Smooth muscle cell (in vitro differentiated cells): Measurements from ENCODE around the gene HLCS. TPM values are rescaled to one million over a fixed set of nuclear protein-coding genes. Genes with fewer than 3 reads are reported as not detected.

Experiments used
- DNase-seq: peaks from one replicate; lab custom pipeline; 2025; ENCODE audit not compliant: unreplicated experiment; lab: John Stamatoyannopoulos, UW
- H2AFZ ChIP-seq: fragments of 200-600 bp; sonication (generic); 2 replicates; pipeline ENCODE4 v1.6.0; 2016; ENCODE audit warnings: antibody characterized with exemption, low read depth, mild to moderate bottlenecking
- H3F3A ChIP-seq: fragments of 200-600 bp; sonication (generic); 2 replicates; pipeline ENCODE4 v1.6.0; 2017; ENCODE audit warnings: antibody characterized with exemption, low read depth
- H3K27ac ChIP-seq: fragments of 200-600 bp; sonication (generic); 2 replicates; pipeline ENCODE4 v1.5.1; 2016; ENCODE audit warnings: low read depth, mild to moderate bottlenecking
- H3K27me3 ChIP-seq: fragments of 200-600 bp; sonication (generic); 2 replicates; pipeline ENCODE4 v1.6.1; 2016; ENCODE audit warnings: low read depth, mild to moderate bottlenecking
- H3K36me3 ChIP-seq: fragments of 200-600 bp; sonication (generic); 2 replicates; pipeline ENCODE4 v1.5.1; 2016; ENCODE audit warnings: low read depth
- H3K4me1 ChIP-seq: fragments of 200-600 bp; sonication (generic); 2 replicates; pipeline ENCODE4 v1.5.1; 2016; ENCODE audit warnings: low read depth
- H3K4me2 ChIP-seq: fragments of 200-600 bp; sonication (generic); 2 replicates; pipeline ENCODE4 v1.6.0; 2016; ENCODE audit warnings: mild to moderate bottlenecking
- H3K4me3 ChIP-seq: fragments of 200-600 bp; sonication (generic); 2 replicates; pipeline ENCODE4 v1.5.1; 2016; ENCODE audit warnings: mild to moderate bottlenecking
- H3K79me2 ChIP-seq: fragments of 200-600 bp; sonication (generic); 2 replicates; pipeline ENCODE4 v1.6.0; 2016; ENCODE audit warnings: low read depth, mild to moderate bottlenecking
- H3K9ac ChIP-seq: fragments of 200-600 bp; sonication (generic); 2 replicates; pipeline ENCODE4 v1.6.0; 2016; ENCODE audit warnings: low read depth
- H3K9me3 ChIP-seq: fragments of 200-600 bp; sonication (generic); replicated peaks from 2 replicates; pipeline ENCODE4 v1.5.1; 2016; ENCODE audit warnings: low read depth
- H4K20me1 ChIP-seq: fragments of 200-600 bp; sonication (generic); 2 replicates; pipeline ENCODE4 v1.6.0; 2016; ENCODE audit warnings: low read depth
- CTCF ChIP-seq: fragments of 200-600 bp; sonication (generic); IDR thresholded peaks from 2 replicates; pipeline ENCODE4 v1.5.1; 2017; ENCODE audit warnings: borderline replicate concordance, mild to moderate bottlenecking, antibody characterized with exemption; ENCODE audit not compliant: insufficient read depth, poor library complexity, severe bottlenecking
- WGBS: methylation state at CpG from one replicate; pipeline ENCODE4 v1.1.7; 2016; ENCODE audit warnings: low lambda C conversion rate; 5-methylcytosine and 5-hydroxymethylcytosine counted together
- polyA plus RNA-seq: library from polyadenylated mRNA; unstranded; fragments of >200 nt; fragmentation: Nextera tagmentation; extraction: Ambion mirVana; gene quantifications from 2 replicates; pipeline ENCODE4 v1.2.1, GENCODE V29; 2016
- total RNA-seq: library from RNA; depleted of rRNA; stranded (reverse); fragments of >200 nt; gene quantifications from 2 replicates; pipeline ENCODE4 v1.2.3, GENCODE V29; 2014

HLCS gene
- total and polyA plus RNA-seq, 2 experiments from 2014 or later, result 7.5 to 20.6 TPM

- no peaks in the 10 kb centered on the region for H3K9me3 ChIP-seq
- H3K4me2 ChIP-seq, result no peak overlapping the region
- H2AFZ ChIP-seq, result no peak overlapping the region
- H3F3A ChIP-seq, result no peaks in the 10 kb centered on the region
- no peak for DNase-seq
- no peak overlapping the region for H3K4me3 ChIP-seq
- H3K36me3 ChIP-seq, result no peaks in the 10 kb centered on the region
- no peak overlapping the region for H3K27ac ChIP-seq
- no peak overlapping the region for H3K9ac ChIP-seq
- 97% methylated on average over 2 of the region's 2 CpGs for WGBS
- no peaks in the 10 kb centered on the region for H4K20me1 ChIP-seq
- no peaks in the 10 kb centered on the region for H3K27me3 ChIP-seq
- H3K79me2 ChIP-seq, result no peaks in the 10 kb centered on the region
- no peak for TF ChIP-seq CTCF
- peaks cover 3% of the 10 kb centered on the region for H3K4me1 ChIP-seq
Measured at GRCh38 chr21:36796070-36796469, 170.4 kb downstream of the HLCS start.

GRCh38 chr21:36792505-36792967 lies 173.9 kb downstream of the HLCS start:
- no peak overlapping the region for H3K27ac ChIP-seq
- H4K20me1 ChIP-seq, result no peaks in the 10 kb centered on the region
- H3K9me3 ChIP-seq, result no peaks in the 10 kb centered on the region
- no peaks in the 10 kb centered on the region for H3K79me2 ChIP-seq
- H3F3A ChIP-seq, result no peaks in the 10 kb centered on the region
- no peak for TF ChIP-seq CTCF
- H2AFZ ChIP-seq, result no peak overlapping the region
- H3K9ac ChIP-seq, result no peak overlapping the region
- no peaks in the 10 kb centered on the region for H3K36me3 ChIP-seq
- peaks cover 3% of the 10 kb centered on the region for H3K4me1 ChIP-seq
- no peak overlapping the region for H3K4me2 ChIP-seq
- 66% methylated on average over 6 of the region's 6 CpGs for WGBS
- DNase-seq, result no peak
- no peaks in the 10 kb centered on the region for H3K27me3 ChIP-seq
- no peak overlapping the region for H3K4me3 ChIP-seq

- WGBS, result 87% methylated on average over 21 of the region's 21 CpGs
- H3K79me2 ChIP-seq, result no peaks in the 10 kb centered on the region
- H2AFZ ChIP-seq, result no peak overlapping the region
- H3K36me3 ChIP-seq, result no peaks in the 10 kb centered on the region
- H3K4me1 ChIP-seq, result peaks cover 3% of the 10 kb centered on the region
- no peaks in the 10 kb centered on the region for H4K20me1 ChIP-seq
- no peaks in the 10 kb centered on the region for H3F3A ChIP-seq
- no peak overlapping the region for H3K4me2 ChIP-seq
- TF ChIP-seq CTCF, result no peak
- no peak overlapping the region for H3K4me3 ChIP-seq
- no peaks in the 10 kb centered on the region for H3K27me3 ChIP-seq
- no peaks in the 10 kb centered on the region for H3K9me3 ChIP-seq
- H3K9ac ChIP-seq, result no peak overlapping the region
- H3K27ac ChIP-seq, result no peak overlapping the region
- no peak for DNase-seq
Measured at GRCh38 chr21:36791695-36792470, 174.6 kb downstream of the HLCS start.

GRCh38 chr21:36791180-36791579 lies 175.3 kb downstream of the HLCS start:
- Histone ChIP-seq H3K4me3 (no peak overlapping the region), H3K9ac (no peak overlapping the region), H3K4me2 (no peak overlapping the region), H3K79me2 (no peaks in the 10 kb centered on the region), H2AFZ (no peak overlapping the region), H3K27me3 (no peaks in the 10 kb centered on the region), H3K36me3 (no peaks in the 10 kb centered on the region), H3K9me3 (no peaks in the 10 kb centered on the region), H3K4me1 (peaks cover 3% of the 10 kb centered on the region), H3K27ac (no peak overlapping the region), H4K20me1 (no peaks in the 10 kb centered on the region), H3F3A (no peaks in the 10 kb centered on the region)
- no peak for DNase-seq
- no peak for TF ChIP-seq CTCF
- WGBS, result 92% methylated on average over 10 of the region's 10 CpGs
